NCI-H1092 treated with DMSO at 0.1 percent for 48 hours (cell line): ENCODE results near the gene CCDC141.

Experiments
- DNase-seq: peaks from one replicate; lab custom pipeline; 2025; lab: John Stamatoyannopoulos, UW

CCDC141 gene

DNA sequence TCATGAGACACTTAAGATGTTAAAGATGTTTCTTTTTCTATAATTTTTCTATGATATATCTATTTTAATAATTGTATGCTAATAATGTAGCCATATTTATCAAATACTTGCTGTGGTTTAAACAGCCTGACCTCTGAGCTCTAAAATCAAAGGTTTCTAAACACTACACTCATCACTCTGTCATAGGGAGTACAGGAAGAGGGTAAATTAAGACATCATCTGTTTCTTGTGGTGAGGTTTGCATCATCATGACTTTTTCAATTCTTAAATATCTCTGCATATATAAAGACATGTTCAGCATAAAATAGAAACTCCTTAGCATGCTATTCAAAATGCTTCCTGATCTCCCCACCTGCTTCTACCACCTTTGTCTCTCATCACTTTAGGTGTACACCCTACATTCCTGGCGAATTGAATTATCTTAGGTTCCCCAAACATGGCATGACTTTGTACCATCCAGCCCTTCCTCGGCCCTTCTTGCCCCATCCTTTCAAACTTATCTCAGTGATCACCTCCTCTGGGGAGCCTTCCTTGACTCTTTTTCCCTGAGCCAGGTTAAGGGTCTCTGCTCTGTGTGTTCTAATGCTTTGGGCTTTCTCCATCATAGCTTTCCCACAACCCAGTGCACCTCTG, 137.4 kb downstream of the CCDC141 start:
- DNase-seq, result no peak

DNA sequence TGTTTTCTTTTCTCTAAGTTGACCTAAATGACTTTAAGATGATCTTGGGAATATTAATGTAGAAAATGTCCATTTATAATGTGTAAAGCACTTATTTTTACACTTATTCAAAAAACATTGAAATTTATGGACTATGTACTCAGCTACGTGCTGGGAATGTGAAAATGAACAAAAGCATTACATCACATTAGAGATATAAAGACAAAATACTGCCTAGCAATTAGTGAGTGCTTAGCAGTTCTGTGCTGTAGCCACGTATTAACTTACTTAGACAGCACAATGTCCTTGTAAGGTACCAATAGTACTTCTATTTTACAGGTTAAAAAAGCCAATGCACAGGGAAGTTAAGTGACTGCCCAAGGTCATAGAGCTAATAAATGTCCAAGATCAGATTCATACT, 138.9 kb downstream of the CCDC141 start:
- DNase-seq, result no peak

DNA sequence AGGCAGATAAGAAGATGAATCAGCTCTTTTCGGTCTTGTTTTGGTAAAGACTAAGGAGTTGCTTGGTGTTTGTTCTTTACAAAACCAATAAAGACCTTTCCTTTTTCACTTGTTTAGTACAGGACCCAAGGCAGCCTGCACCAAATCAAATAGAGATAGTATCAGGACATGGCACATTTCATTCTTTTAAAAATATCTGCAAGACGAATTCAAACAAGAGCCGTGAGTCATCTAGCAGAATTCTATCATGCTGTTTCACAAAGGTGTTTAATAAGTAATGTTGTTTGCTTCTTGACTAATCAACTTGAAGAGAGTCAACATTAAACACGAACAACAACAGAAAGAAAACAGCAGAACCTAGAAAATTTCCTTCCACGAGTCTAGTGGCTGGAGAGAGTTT, 139.9 kb downstream of the CCDC141 start:
- no peak for DNase-seq

DNA sequence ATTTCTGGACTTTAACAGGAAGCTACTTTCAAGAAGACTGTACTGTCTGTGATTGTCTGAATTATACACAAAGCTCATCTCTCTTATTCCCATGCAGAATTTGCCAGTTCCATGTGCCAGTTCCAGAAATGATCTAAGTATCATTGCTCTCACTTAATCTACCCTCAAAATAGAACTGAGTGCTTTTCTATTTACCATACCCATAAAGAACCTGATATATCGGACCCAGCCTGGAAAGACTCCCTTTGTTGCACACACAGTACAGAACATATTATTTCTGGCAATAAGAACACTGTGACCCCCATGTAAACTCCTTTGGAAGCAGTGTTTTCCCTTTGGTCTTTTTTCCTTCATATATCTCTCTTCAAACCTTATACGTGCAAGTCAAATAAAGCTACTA, 140.4 kb downstream of the CCDC141 start:
- no peak for DNase-seq

DNA sequence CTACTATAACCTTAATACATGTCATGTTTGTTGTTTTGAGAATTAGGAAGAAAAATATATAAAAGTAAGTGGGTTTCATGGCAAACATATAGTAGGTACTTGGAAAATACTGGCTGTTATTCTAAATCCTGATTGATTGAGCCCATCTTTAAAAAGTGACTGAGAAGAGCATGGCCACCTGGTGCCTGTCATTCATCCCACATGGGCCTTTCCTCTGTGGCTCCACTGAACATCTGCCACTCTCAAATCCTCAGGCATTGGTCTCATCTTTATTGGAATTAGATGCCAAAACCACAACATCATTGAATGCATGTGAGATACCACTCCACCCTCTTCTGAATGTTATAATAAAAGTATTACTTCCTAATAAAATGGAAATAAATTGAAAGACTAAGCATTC, 141.1 kb downstream of the CCDC141 start:
- no peak for DNase-seq

DNA sequence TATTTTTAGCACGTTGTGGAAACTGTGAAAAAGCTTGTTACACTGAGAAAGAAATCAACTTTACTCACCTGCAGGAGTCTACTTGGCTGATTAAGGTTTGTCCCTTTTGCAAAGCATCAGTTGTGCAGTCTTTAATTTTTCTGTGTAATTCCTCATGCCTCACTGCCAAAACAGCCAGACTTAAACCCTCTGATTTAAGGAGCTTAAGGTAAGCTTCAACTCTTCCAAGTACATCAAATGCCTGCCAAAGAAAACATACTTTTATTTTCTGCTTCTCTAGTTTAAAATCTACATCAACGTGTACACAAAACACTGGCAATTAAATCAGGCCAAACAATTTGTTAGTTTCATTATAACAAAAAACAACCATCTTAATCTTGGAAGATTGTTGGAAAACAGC, 144.7 kb downstream of the CCDC141 start:
- DNase-seq, result no peak

DNA sequence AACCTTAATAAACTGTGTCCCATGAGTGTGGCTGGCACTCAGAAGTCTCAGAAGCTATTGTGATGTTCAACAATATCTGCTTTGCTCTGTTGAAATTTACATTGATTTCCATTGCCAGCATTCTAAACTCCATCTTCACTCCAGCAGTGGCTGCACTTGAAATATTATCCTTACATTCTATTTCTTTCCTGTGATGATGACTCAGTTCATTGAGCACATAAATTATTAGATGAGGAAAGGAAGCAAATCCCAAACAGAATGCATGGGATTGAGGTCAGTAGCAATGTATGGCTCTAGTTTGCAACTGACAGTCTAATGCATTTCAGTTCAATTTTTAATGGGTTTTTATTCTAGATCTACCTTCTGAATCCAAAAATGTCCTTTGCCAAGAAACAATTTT, 150.3 kb downstream of the CCDC141 start:
- no peak for DNase-seq

DNA sequence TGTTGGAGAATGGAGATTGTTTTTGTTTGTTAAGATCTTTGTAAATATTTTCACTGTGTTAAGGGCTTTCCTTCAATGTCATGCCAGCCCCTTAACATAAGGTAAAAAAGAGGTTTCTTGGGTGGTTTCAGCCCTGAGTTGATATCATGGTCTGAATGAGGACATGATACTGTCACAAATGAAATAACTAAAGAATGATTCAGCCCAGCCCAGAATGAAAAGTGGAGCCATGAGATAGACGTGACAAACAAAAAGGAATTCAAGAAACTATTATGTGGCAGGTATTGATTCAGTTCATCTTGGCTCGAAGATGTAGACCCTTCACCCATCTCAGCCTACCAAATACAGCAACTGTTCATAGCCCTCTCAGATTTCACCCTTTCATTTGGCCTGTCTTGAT, 154.1 kb downstream of the CCDC141 start:
- no peak for DNase-seq

DNA sequence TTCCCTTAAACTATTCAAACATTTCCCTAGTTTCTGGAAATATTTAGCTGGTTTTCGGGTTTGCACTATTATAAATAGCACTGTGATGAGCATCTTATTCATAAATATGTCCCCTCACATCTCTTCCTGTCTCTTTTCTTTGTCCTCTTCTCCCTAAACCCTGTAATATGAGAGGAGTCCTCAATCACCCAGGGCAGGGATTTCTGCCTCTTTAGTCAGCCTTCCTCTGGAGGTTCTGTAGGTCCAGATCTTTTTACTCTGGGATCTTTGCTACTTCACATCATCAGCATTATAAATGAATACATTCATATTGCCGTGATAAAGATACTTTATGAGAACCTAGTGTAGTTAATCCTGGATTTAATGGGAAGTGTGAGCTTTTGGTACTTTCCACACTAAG, 154.8 kb downstream of the CCDC141 start:
- no peak for DNase-seq

DNA sequence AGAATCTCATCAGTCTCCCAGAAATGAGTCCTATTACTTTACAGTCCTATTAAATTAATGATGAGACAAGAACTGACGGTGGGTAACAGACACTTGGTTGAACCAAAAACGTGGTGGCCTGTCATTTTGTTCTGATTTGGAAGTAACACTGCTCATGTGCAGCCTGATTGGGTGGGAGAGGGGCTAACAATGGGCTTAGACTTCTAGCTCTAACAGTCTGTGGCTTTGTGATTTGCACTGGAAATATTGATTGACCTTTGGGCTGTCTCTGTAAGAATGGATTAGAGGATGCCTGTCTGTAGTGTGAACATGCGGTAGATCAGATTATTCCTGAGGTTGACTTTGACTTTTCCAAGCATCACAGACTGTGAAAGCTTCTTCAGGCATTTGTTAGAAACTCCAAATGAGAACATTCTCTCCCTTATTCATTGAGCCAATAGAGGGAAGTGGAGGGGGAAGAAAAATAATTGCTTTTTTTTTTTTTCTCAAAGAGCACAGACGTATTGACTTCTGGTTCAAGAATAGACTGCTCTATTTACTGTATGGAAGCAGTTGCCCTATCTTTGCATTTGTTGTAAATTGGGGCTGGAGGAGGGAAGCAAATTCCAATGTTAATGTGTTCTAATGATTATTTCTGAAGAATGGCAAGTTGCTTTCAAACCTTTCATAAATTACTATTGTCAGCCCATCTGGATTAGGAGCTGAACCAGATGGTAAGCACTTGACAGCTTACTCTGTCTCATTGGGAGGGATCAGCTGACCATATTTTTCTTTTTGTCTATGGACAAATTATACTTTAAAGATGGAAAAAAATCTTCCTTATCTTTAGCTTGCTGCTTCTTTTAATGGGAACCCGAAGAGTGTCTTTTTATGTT, 156.9 kb downstream of the CCDC141 start:
- DNase-seq, result no peak

DNA sequence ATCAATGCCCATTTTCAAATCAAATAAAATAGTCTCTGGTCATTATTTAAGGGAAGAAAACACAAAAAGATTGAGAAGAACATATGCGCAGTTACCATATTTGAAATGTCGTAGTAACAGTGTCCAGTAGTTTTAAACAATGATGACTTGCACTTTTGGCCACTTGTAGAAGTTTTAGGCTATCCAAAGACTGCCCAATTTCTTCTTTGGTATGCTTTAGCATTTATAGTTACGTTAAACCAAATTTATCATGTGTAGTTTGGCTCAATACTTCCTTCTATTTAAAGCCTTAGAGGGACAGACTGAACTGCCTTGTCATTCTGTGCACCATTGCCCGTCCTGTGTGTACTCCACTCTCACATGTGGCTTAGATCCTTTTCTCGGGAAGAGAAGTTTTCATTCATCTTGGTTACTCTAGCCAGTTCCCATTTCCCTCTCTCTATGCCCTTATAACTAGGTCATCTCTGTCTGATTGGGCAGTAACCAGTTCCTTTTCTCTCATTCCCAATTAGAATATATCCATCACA, 157.9 kb downstream of the CCDC141 start:
- DNase-seq, result no peak

DNA sequence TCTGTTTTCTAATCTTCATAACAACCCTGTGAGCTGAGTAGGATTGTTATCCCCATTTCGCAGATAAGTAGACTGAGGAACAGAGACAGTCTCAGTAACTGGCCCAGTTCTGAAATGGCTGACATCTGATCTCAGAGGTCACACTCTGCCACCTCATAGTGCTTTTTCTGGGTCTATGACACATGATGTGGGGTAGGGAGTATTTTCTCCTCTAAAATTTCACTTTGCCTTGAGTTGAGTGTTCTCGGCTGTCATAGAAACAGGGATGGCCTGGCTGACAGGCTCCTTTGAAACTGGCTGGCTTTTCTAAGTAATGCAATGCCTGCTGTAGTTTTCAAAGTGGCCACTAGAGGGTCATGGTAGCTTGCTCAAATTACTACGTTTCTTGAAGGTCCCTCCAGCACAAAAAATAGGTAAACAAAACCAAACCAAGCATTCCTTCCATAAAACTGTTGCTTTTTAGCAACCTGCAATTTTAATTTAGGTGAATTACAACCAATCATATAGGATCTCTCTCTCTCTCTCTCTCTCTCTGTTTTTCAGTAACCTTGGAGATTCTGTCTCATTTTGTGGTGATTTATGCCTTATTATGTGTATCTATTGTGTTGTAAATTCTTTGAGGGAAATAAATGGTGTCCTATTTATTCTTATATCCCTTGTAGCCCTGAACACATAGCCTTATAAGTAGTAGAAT, 158.5 kb downstream of the CCDC141 start:
- peak; percentile 52 for DNase-seq

DNA sequence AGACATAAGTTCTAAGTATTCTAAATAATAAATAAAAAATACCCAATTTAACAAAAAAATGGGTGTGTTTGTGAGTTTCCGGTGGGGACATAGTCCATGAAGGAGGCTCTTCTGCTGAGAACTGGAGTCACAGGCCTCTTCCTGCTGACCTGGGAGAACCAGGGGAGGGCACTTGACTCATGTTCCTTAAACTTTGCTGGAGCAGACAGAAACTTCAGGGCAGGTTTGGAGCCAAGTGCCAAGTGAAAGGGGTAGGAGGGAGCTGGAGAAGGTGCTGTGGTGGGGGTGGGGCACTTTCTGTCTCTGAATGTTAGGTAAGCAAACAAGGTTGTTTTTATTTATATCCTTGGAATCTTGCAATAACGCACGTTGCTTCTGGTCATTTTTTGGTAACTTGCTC, 163.9 kb downstream of the CCDC141 start:
- no peak for DNase-seq

DNA sequence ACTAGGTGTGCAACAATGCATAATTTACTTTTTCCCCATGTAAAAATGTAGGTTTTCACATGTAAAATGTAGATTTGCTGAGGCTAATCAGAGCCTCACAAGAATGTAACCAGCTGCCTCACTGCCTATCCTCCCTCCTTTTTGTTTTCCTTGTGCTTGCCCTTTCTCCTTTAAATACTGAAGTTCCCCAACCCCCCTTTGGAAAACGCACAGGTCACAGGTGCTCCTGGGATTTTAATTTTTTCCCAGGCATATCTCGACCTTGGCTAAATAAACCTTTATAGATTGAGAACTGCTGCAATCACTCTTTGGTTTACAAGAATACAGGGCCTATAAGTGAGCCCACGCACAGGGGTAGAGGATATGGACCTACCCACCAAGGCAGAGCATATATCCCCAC, 165.5 kb downstream of the CCDC141 start:
- no peak for DNase-seq

DNA sequence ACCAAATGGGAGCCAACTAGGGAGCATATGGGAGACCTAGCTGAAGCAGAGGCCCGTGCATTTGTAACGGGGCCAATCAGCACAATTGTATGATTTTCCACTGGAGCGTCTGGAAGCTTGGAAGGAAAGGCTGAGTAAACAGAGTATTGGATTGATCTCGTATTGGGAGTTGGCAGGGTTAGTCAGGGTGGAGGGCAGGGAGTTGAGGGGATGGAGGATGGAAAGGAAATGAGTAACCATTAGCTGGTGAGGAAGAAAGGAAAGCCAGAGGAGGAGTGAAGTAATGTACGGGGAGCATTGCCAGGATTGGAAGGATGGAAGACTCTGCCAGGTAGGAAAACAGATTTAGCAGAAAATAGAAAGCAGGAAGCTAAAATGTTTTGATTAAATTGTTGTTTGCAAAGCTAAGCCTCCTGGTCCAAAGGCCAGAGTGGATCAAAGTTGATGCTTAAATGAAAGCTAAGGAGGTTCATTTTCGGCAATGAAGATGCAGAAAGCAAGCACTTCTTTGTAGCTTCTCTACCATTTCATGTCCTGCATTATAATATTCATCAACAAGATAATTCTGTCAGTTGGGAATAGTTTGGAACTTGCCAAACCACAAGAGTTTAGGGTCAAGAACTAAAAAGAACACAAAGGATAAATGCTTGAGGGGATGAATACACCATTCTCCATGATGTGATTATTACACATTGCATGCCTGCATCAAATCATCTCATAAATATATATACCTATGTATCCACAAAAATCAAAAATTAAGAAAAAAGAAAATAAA, 167.1 kb downstream of the CCDC141 start:
- no peak for DNase-seq

DNA sequence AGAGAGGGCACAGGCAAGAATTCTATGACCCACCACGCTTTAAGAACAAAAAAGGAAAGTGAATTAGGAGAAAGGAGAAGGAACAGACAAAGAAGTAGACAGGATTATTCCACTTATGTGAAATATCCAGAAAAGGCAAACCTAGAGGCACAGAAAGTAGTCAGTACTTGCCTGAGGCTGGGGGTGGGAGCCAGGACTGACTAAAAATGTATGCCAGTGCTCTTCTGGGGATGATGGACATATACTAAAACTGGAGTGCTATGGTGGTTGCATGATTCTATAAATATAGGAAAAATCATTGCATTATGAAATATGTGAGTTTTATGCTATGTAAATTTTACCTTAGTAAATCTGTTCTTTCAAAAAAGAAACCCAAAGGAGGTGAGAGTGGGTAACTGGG, 168.9 kb downstream of the CCDC141 start:
- no peak for DNase-seq

DNA sequence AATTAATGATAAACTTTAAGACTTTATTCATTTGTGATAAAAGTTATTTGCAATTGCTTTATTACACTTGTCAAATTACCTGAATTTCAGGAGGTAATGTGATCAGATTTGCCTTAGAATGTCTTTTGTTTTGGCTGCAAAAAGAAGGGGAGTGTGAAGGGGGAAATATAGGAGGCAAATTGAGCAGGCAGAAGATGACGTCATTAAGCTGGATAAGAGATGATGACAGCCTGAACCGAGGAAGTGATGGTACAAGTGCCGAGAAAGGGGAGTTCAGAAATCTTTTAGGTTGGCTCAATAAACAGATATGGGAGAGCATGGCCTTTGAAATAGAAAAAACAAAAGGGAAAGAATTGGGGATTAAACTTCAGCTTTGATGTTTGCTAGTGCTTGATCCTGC, 169.7 kb downstream of the CCDC141 start:
- no peak for DNase-seq

DNA sequence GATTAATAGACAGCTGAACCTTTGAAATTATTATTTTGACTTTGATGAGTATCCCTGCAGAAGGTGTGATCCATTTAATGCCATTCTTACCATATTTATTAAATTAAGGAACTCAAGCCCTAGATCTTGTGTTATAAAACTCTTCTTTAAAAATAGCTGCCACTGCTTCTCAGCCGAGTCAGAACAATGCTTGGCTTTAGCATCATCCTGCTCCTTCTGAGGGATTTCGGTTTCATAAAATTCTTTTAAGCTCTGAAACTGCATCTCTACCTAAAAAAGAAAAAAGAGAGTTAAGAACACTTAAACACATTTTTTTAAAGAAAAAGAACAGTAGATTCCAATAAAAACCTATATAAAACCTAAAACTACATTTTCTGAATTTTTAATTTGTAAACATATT, 172.1 kb downstream of the CCDC141 start:
- DNase-seq, result no peak

DNA sequence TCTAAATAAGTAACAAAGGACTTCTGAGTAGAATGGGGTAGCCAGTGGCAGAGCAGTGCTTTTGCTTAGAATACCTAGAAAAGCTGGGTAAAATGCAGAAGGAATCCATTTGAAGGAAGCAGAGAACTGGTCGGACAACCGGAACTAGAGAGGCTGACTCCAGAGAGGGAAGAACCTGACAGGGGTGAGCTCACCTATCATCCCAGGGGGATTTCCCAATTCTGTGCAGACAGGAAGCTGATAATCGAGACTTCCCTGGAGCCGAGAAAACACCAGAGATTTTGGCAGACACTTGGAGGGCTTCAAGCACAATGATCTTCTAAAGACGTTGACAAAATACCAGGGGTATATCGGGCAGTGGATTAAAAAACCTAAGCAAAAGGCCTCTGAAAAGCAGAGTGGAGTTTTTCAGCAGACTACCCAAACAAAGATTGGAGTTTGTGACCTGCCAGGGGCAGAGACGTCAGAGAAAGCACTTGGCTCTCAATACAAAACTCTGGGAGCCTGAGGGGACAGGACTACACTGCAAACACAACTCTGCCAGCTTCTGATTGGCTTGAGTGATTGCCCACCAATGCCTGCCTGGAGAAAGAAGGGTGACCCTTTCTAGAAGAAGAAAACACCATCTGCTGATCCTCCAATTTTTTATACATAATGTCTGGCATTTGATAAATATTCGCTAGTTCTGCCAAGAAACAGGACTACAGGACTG, 175.3 kb downstream of the CCDC141 start:
- DNase-seq, result no peak

DNA sequence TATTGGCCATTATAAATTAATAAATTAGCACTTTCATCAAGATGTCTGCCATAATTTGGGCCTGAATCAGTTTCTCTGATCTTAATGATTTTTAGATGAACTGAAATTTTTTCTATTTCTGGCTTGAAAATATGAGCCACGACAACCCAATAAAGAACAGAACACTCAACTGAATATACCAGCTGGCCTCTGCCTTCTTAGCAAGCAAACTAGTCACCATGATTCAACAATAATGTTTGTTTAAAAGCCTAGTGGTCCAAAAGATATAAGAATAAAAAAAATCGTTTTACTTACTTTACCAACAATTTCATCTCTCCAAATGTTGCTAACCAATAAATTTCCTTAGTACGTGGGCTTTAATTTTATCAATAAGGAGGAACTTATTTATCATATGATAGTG, 176.0 kb downstream of the CCDC141 start:
- no peak for DNase-seq

DNA sequence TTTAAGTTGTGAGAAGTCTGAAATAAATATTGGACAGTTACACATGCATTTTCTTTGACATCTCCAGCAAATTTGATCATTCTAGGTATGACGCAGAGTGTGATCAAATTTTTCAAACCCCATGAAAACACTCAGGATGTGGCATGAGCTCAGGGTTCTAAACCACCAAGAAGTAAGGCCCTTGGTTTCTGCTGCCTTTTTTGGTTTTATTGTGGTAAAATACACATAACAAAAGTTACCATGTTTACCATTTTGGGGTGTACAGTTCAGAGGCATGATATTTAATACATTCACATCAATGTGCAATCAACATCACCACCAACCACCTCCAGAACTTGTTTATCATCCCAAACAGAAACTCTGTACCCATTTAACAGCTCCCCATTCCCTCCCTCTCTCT, 178.4 kb downstream of the CCDC141 start:
- DNase-seq, result no peak
